Central memory CD4-positive, alpha-beta T cell (primary cell): ENCODE measurements around the gene DUSP14.
"Not testable (repeated sequence)": the region's sequence is repeated elsewhere in the genome, so short reads cannot be mapped to it uniquely, and the experiment has no call there.

Experiments
- DNase-seq: peaks from one replicate; pipeline ENCODE4 v3.0.0; 2022
- total RNA-seq, 3 experiments: gene quantifications; one replicate each; lab custom pipeline; 2026; lab: John Stamatoyannopoulos, UW

The DUSP14 gene
- 2.5 to 19.6 (median 13.5) reads per million in 3 experiments for total RNA-seq

- peak; percentile 80 for DNase-seq
Measured at GRCh38 chr17:37489197-37490001, at the start of gene DUSP14. TSS of gene DUSP14 (plus strand) at chr17:37489891. CDS start at chr17:37512273, 22,382 bp downstream.

- no peak for DNase-seq
Measured at GRCh38 chr17:37440424-37440823, 49.3 kb upstream of the DUSP14 start.

DNA sequence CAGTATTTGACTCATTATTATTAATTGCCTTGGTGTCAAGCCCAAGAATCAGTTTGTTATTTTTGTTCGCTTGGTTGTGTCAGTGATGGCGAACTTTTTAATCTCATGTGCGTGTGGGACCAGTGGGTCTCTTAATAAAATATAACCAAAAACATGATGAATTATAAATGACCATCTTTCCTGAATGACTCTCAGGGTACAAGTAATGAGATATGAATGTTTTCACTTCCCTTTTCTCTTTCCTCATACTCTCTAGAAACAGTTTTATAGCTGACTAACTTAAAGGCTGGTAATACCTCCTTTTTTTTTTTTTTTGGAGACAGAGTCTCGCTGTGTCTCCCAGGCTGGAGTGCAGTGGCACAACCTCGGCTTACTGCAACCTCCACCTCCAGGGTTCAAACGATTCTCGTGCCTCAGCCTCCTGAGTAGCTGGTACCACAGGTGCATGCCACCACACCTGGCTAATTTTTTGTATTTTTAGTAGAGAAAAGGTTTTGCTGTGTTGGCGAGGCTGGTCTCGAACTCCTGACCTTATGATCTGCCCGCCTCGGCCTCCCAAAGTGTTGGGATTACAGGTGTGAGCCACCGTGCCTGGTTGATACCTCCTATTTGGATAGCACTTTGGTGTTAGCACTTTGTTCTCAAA lies 48.2 kb upstream of the DUSP14 start:
- DNase-seq = not testable (repeated sequence)

- DNase-seq = no peak
Measured at GRCh38 chr17:37446027-37446426, 43.7 kb upstream of the DUSP14 start.

- DNase-seq = no peak
Measured at GRCh38 chr17:37447641-37448040, 42.0 kb upstream of the DUSP14 start.

GRCh38 chr17:37450112-37450511 lies 39.6 kb upstream of the DUSP14 start:
- no peak for DNase-seq

DNA sequence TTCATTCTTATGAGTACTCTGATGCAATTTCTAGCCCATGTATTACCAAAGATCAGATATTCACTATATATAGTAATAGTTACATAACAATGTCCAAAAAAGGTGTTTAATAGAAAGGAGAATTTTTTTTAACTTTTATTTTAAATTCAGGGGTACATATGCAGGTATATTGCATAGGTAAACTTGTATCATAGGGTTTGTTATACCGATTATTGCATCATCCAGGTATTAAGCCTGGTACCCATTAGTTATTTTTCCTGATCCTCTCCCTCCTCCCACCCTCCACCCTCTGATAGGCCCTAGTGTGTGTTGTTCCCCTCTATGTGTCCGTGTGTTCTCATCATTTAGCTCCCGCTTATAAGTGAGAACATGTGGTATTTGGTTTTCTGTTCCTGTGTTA lies 31.9 kb upstream of the DUSP14 start:
- DNase-seq = not testable (repeated sequence)

- no peak for DNase-seq
Measured at GRCh38 chr17:37458805-37459204, 30.9 kb upstream of the DUSP14 start.

DNA sequence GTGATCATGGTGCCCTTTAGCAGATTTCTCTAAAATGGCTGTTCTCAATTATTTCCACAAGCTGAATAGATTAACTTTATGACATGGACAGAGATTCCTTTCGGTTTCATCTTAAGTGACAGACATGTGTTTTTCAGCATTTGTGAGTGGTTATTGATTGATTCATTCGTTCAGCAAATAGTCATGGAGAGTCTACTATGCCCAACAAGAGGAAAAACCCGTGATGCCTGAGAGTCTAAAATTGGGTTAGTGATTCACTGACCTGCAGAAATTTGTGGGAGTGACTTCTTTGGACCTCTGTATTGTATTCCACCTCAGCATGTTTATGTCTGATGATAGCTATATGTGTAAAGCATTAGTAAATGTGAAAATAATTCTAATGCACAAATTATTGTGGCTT lies 28.0 kb upstream of the DUSP14 start:
- no peak for DNase-seq

GRCh38 chr17:37462492-37462891 lies 27.2 kb upstream of the DUSP14 start:
- DNase-seq = no peak

DNA sequence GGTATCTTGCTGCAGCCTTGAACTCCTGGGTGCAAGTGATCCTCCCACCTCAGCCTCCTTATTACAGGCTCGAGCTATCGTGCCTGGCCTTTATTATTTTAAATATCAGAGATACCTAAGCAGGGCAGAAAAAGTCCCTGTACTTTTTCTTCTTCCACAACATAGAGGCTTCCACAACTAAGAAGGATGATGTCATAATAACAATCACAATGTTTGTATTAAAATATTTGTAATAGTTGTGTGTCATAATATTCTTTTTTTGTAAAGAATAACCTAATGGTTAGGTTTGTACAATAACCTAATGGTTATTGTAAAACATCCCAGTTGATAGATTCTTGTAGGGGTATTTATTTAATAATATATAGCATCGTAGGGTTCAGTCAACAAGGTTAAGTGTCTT lies 26.7 kb upstream of the DUSP14 start:
- no peak for DNase-seq

DNA sequence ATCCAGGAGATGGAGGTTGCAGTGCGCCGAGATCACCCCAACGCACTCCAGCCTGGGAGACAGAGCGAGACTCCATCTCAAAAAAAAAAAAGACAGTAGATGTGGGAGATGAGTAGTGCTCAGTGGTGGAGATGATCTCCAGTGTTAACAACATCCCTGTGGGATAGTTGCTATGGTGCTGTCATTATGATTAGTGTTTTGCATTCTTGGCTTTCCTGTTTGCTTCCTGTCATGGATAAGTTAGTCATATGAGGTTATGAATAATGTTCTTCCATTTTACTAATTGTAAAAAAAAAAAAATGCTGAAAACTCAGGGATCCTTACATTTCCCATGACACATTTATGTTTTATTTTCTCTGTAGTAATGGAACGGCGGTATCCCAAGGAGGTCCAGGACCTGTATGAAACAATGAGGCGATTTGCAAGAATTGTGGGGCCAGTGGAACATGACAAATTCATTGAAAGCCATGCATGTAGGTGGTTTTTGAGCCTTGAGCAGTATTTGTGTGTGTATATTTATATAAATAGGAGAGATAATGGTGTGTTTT lies 24.5 kb upstream of the DUSP14 start:
- no peak for DNase-seq

DNA sequence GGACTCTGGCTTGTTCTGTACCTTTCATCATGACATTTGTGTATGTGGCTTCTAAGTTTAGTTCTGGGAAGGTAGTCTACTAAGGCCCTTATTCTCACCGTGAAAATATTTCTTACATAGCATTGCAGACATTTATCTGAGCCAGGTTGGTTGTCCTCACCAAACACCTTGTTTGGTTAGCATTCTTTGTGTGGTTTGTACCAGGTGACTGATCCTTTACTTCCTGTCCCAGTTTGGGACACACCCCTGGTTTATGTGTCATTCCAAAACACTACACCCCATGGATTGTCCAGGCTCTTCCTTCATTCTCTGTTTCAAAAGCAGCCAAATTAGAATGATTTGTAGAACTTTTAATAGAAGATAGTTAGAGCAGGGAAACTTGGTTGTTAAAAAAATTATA lies 23.2 kb upstream of the DUSP14 start:
- no peak for DNase-seq

GRCh38 chr17:37470181-37470580 lies 19.5 kb upstream of the DUSP14 start:
- no peak for DNase-seq

- DNase-seq = no peak
Measured at GRCh38 chr17:37475731-37476420, 13.8 kb upstream of the DUSP14 start.

DNA sequence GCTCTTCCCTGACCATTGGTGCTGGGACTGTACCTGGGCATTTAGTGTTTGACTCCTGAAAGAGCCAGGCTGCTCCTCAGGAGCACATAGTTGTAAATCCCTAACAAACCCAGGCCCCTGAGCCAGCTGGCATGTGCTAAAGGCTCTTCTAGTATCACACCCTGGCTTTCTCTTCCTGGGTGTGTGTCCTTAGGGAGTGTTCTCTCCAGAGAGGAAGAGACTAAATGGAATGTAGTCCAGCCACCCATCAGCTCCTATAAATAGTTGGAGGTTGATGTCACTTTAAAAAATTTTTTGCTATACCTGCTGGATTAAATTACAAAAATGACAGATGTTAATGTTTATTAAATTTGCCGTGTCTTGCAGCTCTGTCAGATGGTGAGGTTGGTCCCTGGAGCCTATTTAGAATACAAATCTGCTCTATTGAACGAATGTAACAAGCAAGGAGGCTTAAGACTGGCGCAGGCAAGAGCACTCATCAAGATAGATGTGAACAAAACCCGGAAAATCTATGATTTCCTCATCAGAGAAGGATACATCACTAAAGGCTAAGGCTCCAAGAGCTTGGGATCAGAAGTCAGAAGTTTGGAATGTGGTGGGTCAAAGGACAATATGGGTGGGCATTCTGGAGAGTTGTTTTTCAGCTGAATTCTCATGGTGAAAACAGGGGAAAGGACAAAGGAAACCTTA lies 13.1 kb upstream of the DUSP14 start:
- no peak for DNase-seq

GRCh38 chr17:37478187-37478586 lies 11.5 kb upstream of the DUSP14 start:
- no peak for DNase-seq

DNA sequence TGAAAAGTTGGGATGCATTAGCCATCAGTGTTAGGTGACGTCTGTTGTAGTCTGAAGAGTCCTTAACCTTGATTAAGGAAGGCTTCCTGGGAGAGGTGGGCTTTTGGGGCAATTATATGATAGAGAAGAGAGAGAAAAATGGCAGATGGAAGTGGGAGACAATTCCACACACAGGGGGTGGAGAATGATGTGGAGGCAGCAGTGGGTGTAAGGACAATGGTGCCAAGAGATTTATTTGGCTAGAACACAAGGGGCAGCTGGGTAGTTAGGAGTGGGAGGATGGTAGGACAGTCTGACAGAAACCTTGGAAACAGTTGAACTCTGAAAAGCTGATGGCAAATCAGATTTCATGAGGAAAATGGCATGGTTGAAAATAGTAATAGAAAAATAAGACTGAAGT lies 10.7 kb upstream of the DUSP14 start:
- no peak for DNase-seq

- DNase-seq = no peak
Measured at GRCh38 chr17:37480427-37480826, 9.3 kb upstream of the DUSP14 start.

GRCh38 chr17:37481001-37481665 lies 8.6 kb upstream of the DUSP14 start:
- no peak for DNase-seq

GRCh38 chr17:37483311-37484039 lies 6.2 kb upstream of the DUSP14 start:
- DNase-seq = no peak
